HG03135 (cell line): Measurements from ENCODE around the gene TIGD2.

Source experiments
- ATAC-seq: cut with Tn5 transposase; IDR thresholded peaks from one replicate; pipeline ENCODE4 v1.9.1; 2021; ENCODE audit warnings: mild to moderate bottlenecking, moderate library complexity; ENCODE audit not compliant: unreplicated experiment

The TIGD2 gene

GRCh38 chr4:89160806-89161205 is 49.5 kb downstream of the TIGD2 start:
- ATAC-seq: no peak

GRCh38 chr4:89161841-89162240 is 50.5 kb downstream of the TIGD2 start:
- ATAC-seq: no peak

- no peak for ATAC-seq
Observed at GRCh38 chr4:89162496-89162895, 51.2 kb downstream of the TIGD2 start.

GRCh38 chr4:89162987-89163386 is 51.7 kb downstream of the TIGD2 start:
- no peak for ATAC-seq

GRCh38 chr4:89164400-89164799 is 53.1 kb downstream of the TIGD2 start:
- ATAC-seq: no peak
